Activated T-cell treated with anti-CD3 and anti-CD28 coated beads, Interleukin-2, amount 50 U/mL, for 72 hours (primary cell): Measurements from ENCODE around the gene KCNMB4. TPM values are rescaled to one million over a fixed set of nuclear protein-coding genes. Genes with fewer than 3 reads are reported as not detected.
A peak's percentile ranks its signal among the peaks of the same experiment; 100 is the strongest.

ENCODE experiments used
- ATAC-seq, 2 donors: fragments of 150-1000 bp; cut with Tn5 transposase; replicated peaks in 1 of 2; 2 replicates each; pipeline ENCODE4 v1.10.0; 2021; ENCODE audit warnings: moderate library complexity in 2 of 2, mild to moderate bottlenecking in 1 of 2
- DNase-seq, 2 donors: peaks; one replicate each; pipeline ENCODE4 v3.0.0; 2021 to 2022; ENCODE audit warnings: mixed read lengths in 1 of 2
- H3K27ac Mint-ChIP-seq: one replicate; pipeline ENCODE4 v1.8.0; 2022; ENCODE audit warnings: mild to moderate bottlenecking, moderate library complexity, mixed read lengths
- H3K27me3 Mint-ChIP-seq: one replicate; pipeline ENCODE4 v1.8.0; 2022; ENCODE audit warnings: low read depth, mixed read lengths
- H3K36me3 Mint-ChIP-seq, 2 donors: one replicate each; pipeline ENCODE4 v1.8.0; 2022; ENCODE audit warnings: mixed read lengths in 2 of 2, mild to moderate bottlenecking in 1 of 2; ENCODE audit not compliant: insufficient read depth in 2 of 2
- H3K4me1 Mint-ChIP-seq: one replicate; pipeline ENCODE4 v1.8.0; 2022; ENCODE audit warnings: low read depth, mixed read lengths
- H3K4me3 Mint-ChIP-seq, 2 donors: one replicate each; pipeline ENCODE4 v1.8.0; 2022; ENCODE audit warnings: mild to moderate bottlenecking in 2 of 2, mixed read lengths in 2 of 2, moderate library complexity in 2 of 2
- H3K9me3 Mint-ChIP-seq, 2 donors: one replicate each; pipeline ENCODE4 v1.8.0; 2022; ENCODE audit warnings: mixed read lengths in 2 of 2
- total RNA-seq, 2 donors: library from RNA; stranded (reverse); gene quantifications; one replicate each; pipeline ENCODE4 v1.2.3, GENCODE V29; 2022

KCNMB4 gene
- total RNA-seq, 2 donors from 2014 or later = 1.6 to 2.2 TPM

DNA sequence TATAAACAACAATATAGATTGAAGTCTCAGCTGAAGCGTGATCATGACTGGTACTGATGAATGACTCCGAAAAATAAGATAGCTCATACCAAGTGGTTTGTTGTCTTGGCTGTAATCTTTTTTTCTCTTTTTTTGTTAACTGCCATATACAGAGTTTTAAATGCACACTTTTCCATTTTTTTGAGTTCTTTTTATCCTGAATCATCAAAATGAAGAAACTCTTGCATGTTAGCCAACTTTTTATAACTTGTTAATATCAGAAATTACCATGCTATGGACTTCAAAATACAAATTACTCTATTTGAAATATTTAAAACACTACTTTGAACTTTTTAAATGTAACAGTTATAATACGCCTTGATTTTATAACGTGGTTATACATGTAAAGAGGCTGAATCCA is 10.1 kb upstream of the KCNMB4 start:
- ATAC-seq (no peak), DNase-seq (no peak)
- Mint-ChIP-seq H3K36me3 (peaks cover 0 to 9% of the 10 kb centered on the region in 2 donors), H3K9me3 (no peaks in the 10 kb centered on the region), H3K27me3 (no peaks in the 10 kb centered on the region), H3K4me1 (no peaks in the 10 kb centered on the region), H3K27ac (no peak overlapping the region), H3K4me3 (no peak overlapping the region)

DNA sequence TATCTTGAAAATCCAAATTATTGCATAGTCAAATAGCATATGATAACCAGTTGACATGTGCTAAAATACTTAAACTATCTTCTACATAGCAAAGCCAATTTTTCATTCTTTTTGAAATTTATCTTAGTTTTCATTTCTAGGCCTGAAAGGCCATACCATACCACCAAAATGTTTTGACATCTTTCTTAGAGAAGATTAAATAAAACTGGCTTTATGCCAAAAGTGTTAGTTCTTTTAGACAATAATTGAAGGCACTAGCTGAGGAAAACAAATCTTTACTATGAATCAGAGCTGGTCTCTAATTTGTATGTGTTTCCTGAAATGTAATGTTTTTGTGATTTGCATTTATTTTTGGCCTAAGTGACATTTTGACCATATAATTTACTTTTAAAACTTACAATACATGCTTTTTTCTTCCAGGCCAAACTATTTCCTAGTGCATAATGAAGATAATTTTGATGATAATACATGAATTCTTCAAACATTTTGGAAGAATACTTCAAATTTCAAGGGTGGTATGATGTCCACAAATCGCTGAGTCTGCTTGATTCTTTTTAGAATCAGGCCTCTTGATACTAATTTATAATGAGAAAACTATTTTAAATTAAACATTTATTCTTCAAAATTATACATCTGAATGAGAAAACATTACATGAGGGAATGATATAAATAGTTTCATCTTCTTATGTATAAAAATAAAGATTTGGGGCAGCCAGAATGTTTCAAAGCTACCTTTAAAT is 6.5 kb upstream of the KCNMB4 start:
- H3K9me3 Mint-ChIP-seq = no peaks in the 10 kb centered on the region
- ATAC-seq (no peak), DNase-seq (no peak)
- no peak overlapping the region for H3K27ac Mint-ChIP-seq
- H3K36me3 Mint-ChIP-seq = peaks cover 0 to 3% of the 10 kb centered on the region in 2 donors
- no peak overlapping the region for H3K4me3 Mint-ChIP-seq
- H3K27me3 Mint-ChIP-seq = peaks cover 7% of the 10 kb centered on the region
- peaks cover 8% of the 10 kb centered on the region for H3K4me1 Mint-ChIP-seq

DNA sequence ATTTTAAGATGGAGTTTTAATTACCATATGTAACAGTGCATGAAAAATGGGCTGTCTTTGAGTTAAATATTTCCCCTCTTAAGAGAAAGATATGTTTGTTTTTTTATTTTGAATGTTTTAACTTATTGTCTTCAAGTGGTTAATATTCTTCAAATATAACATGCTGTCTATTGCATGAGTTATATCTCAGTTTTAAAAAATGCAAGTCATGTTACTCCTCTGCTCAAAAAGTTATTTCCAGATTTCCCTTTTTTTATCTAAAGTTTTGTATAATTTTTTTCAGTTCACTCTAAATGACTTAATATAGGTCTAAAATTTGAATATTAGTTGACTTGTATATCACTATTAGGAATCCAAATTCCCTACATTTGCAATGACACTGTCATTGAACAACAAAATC is 5.9 kb upstream of the KCNMB4 start:
- no peak overlapping the region for H3K27ac Mint-ChIP-seq
- no peaks in the 10 kb centered on the region for H3K9me3 Mint-ChIP-seq
- H3K36me3 Mint-ChIP-seq = peaks cover 0 to 3% of the 10 kb centered on the region in 2 donors
- peaks cover 13% of the 10 kb centered on the region for H3K4me1 Mint-ChIP-seq
- H3K27me3 Mint-ChIP-seq = peaks cover 13% of the 10 kb centered on the region
- no peak for ATAC-seq
- H3K4me3 Mint-ChIP-seq = no peak overlapping the region
- DNase-seq = no peak

DNA sequence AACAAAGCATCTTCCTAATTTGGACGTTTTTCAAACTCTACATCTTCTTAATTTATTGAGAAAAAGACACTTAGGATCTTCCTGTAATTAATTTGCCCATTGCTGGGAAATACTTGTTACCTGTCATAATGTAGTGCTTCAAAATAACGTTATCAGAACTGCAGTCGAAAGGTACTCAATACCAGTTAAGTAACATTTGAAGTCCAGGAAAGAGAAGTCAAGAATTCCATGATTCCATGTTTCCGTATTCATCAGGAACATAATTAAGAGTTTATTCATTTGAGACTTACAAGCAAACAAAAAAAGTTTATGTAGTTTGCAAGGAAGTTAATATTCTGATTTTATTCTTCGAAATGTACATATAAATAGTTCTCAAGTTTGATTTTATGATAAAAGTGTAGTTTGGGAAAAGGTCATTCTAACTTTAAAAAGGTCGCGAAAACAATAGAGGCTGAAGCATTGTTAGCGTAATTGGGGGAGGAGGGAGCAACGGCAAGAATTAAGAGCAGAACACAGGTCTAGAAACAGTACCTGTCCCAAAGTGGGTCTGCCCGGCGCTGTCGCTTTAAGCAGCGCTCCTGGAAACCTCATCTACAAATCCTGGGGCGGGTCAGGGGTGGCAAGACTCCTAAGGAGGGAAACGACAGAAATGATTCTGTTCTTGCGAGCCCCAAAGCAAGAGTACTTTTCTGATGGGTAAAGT is 1.2 kb upstream of the KCNMB4 start:
- DNase-seq = no peak
- no peak for ATAC-seq

GRCh38 chr12:70365398-70365647 is 767 bp upstream of the KCNMB4 start:
- DNase-seq (no peak), ATAC-seq (no peak)
- peak overlapping the region; percentile 89 for H3K4me3 Mint-ChIP-seq
- H3K4me1 Mint-ChIP-seq = peaks cover 29% of the 10 kb centered on the region
- no peaks in the 10 kb centered on the region for H3K9me3 Mint-ChIP-seq
- peak overlapping the region; percentile 54 for H3K27ac Mint-ChIP-seq
- peaks cover 0 to 3% of the 10 kb centered on the region in 2 donors for H3K36me3 Mint-ChIP-seq
- peaks cover 14% of the 10 kb centered on the region for H3K27me3 Mint-ChIP-seq

More for the DNA sequence above, 1.2 kb upstream of the KCNMB4 start:
- Mint-ChIP-seq H3K4me1 (peaks cover 29% of the 10 kb centered on the region), H3K9me3 (no peaks in the 10 kb centered on the region), H3K4me3 (peak overlapping the region; percentile 89), H3K27me3 (peaks cover 14% of the 10 kb centered on the region), H3K27ac (peak overlapping the region; percentile 95), H3K36me3 (peaks cover 0 to 3% of the 10 kb centered on the region in 2 donors)

- H3K27ac Mint-ChIP-seq = peak overlapping the region; percentile 15
- peaks cover 0 to 3% of the 10 kb centered on the region in 2 donors for H3K36me3 Mint-ChIP-seq
- H3K9me3 Mint-ChIP-seq = no peaks in the 10 kb centered on the region
- ATAC-seq = peak; percentile 54 to 55
- peak overlapping the region; percentile 95 to 97 for H3K4me3 Mint-ChIP-seq
- H3K27me3 Mint-ChIP-seq = peaks cover 14% of the 10 kb centered on the region
- H3K4me1 Mint-ChIP-seq = peaks cover 29% of the 10 kb centered on the region
- DNase-seq = peak; percentile 58 to 70
Measured at GRCh38 chr12:70366581-70367257, 629 bp downstream of the KCNMB4 start.

GRCh38 chr12:70367258-70368141 is 1.4 kb downstream of the KCNMB4 start:
- Mint-ChIP-seq H3K4me1 (peaks cover 29% of the 10 kb centered on the region), H3K27ac (no peak overlapping the region), H3K27me3 (peaks cover 14% of the 10 kb centered on the region), H3K4me3 (peak overlapping the region; percentile 95 to 97), H3K36me3 (peaks cover 0 to 3% of the 10 kb centered on the region in 2 donors), H3K9me3 (no peaks in the 10 kb centered on the region)
- no peak for ATAC-seq
- DNase-seq = no peak

DNA sequence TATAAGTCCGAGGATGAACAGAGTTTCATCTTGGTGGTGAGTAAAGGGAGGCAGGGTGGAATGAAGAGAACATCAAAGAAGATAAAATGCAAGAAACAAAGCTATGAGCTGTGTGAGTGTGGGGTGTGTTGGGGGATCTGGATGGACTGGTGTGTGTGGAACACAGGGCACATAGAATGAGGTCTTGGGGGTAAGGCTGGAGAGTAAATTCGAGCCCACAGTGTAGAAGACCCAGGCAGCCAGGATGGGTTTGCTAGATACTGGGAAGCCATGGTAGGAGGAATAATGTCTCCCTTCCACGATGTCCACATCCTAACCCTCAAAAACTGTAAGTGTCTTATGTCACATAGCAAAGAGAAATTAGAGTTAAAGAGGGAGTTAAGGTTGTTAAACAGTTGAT is 6.8 kb downstream of the KCNMB4 start:
- no peaks in the 10 kb centered on the region for H3K27me3 Mint-ChIP-seq
- ATAC-seq (no peak), DNase-seq (no peak)
- H3K4me1 Mint-ChIP-seq = no peaks in the 10 kb centered on the region
- H3K36me3 Mint-ChIP-seq = no peaks in the 10 kb centered on the region
- H3K9me3 Mint-ChIP-seq = no peaks in the 10 kb centered on the region
- no peak overlapping the region for H3K27ac Mint-ChIP-seq
- H3K4me3 Mint-ChIP-seq = no peak overlapping the region

DNA sequence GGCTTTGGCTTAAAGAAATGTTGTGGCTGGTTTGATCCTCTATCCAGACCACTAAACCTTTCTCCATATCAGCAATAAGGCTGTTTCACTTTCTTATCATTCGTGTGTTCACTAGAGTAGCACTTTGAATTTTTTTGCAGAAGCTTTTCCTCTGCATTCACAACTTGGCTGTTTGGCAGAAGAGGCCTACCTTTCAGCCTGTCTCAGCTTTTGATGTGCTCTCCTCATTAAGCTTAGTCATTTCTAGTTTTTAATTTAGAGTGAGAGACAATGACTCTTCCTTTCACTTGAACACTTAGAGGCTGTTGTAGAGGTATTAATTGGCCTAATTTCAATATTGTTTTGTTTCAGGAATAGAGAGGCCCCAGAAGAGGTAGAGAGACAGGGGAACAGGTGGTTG is 13.8 kb downstream of the KCNMB4 start:
- no peaks in the 10 kb centered on the region for H3K27me3 Mint-ChIP-seq
- no peak overlapping the region for H3K27ac Mint-ChIP-seq
- peaks cover 2 to 4% of the 10 kb centered on the region in 2 donors for H3K36me3 Mint-ChIP-seq
- peak overlapping the region in 1 of 2 donors; percentile 31 for H3K4me3 Mint-ChIP-seq
- DNase-seq (peak in 1 of 2 donors; percentile 15), ATAC-seq (peak; percentile 81 to 94)
- peaks cover 2 to 4% of the 10 kb centered on the region in 2 donors for H3K9me3 Mint-ChIP-seq
- H3K4me1 Mint-ChIP-seq = peaks cover 14% of the 10 kb centered on the region

DNA sequence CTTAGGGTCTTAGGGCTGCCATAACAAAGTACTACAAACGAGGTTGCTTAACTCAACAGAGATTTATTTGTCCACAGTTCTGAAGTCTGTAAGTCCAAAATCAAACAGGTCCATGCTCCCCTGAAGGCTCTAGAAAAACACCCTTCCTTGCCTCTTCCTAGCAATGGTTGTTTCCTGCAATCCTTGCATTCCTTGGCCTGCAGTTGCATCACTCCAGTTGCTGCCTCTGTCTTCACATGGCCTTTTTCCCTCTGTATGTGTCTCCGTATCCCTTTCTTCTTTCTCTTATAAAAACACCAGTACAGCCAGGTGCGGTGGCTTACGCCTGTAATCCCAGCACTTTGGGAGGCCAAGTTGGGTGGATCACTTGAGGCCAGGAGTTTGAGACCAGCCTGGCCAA is 17.4 kb downstream of the KCNMB4 start:
- H3K4me1 Mint-ChIP-seq = peaks cover 14% of the 10 kb centered on the region
- H3K27ac Mint-ChIP-seq = no peak overlapping the region
- H3K9me3 Mint-ChIP-seq = peaks cover 2 to 4% of the 10 kb centered on the region in 2 donors
- no peak overlapping the region for H3K4me3 Mint-ChIP-seq
- peaks cover 0 to 2% of the 10 kb centered on the region in 2 donors for H3K36me3 Mint-ChIP-seq
- ATAC-seq (no peak), DNase-seq (no peak)
- no peaks in the 10 kb centered on the region for H3K27me3 Mint-ChIP-seq

DNA sequence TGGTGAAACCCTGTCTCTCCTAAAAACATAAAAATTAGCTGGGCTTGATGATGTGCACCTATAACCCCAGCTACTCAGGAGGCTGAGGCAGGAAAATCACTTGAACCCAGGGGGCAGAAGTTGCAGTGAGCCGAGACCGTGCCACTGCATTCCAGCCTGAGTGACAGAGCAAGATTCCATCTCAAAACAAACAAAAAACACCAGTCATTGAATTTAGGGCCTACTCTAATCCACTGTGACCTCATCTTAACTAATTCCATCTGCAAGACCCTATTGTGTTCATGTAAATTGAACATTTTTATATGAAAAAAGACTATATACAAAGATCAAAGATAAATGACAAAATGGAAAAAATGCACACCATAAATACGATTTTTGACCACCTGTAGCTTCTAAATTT is 17.8 kb downstream of the KCNMB4 start:
- peaks cover 0 to 2% of the 10 kb centered on the region in 2 donors for H3K36me3 Mint-ChIP-seq
- DNase-seq (no peak), ATAC-seq (no peak)
- no peak overlapping the region for H3K4me3 Mint-ChIP-seq
- peaks cover 14% of the 10 kb centered on the region for H3K4me1 Mint-ChIP-seq
- no peaks in the 10 kb centered on the region for H3K27me3 Mint-ChIP-seq
- H3K27ac Mint-ChIP-seq = no peak overlapping the region
- peaks cover 2 to 4% of the 10 kb centered on the region in 2 donors for H3K9me3 Mint-ChIP-seq

DNA sequence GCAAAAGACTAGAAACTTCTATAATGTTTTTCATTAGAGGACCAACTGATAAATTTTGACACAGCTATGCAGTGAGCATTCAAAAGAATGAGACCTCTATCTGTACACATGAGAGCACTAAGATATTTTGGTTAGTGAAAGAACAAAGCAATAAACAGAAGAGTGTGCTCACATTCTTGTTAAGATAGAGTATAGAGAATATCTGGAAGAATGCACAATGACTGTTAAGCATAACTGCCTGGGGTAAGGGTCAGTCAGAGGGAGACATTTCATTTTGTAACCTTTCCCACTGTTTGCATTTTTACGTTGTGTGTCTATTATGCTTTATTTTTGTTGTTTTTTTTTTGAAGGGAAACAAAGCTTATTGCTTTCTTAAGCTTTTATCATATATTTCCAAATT is 20.7 kb downstream of the KCNMB4 start:
- no peak overlapping the region for H3K27ac Mint-ChIP-seq
- no peaks in the 10 kb centered on the region for H3K27me3 Mint-ChIP-seq
- no peak for ATAC-seq
- peaks cover 3 to 6% of the 10 kb centered on the region in 2 donors for H3K9me3 Mint-ChIP-seq
- peaks cover 0 to 4% of the 10 kb centered on the region in 2 donors for H3K36me3 Mint-ChIP-seq
- no peak overlapping the region for H3K4me3 Mint-ChIP-seq
- DNase-seq = no peak
- H3K4me1 Mint-ChIP-seq = no peaks in the 10 kb centered on the region
